ENCODE results near the gene PSPC1.
A peak's percentile ranks its signal among the peaks of the same experiment; 100 is the strongest.

The PSPC1 gene

GRCh38 chr13:19772306-19772705, 10.4 kb downstream of the PSPC1 start:
- peak; percentile 12 for DNase-seq (ENCODE audit: extremely low read depth, low read depth)
- no peak for TF ChIP-seq CTCF (IDR thresholded peaks at IDR 0.05; ENCODE audit: low read depth, low read length)

- DNase-seq (ENCODE audit: extremely low read depth, low read depth), result no peak
Measured at GRCh38 chr13:19769854-19770253, 12.9 kb downstream of the PSPC1 start.

GRCh38 chr13:19767966-19768365, 14.8 kb downstream of the PSPC1 start:
- TF ChIP-seq CTCF (IDR thresholded peaks at IDR 0.05; ENCODE audit: low read depth, low read length), result no peak
- DNase-seq (ENCODE audit: extremely low read depth, low read depth), result no peak

More at GRCh38 chr13:19769854-19770253, 12.9 kb downstream of the PSPC1 start:
- no peak for TF ChIP-seq CTCF (IDR thresholded peaks at IDR 0.05; ENCODE audit: low read depth, low read length)

GRCh38 chr13:19766591-19766990, 16.2 kb downstream of the PSPC1 start:
- TF ChIP-seq CTCF (IDR thresholded peaks at IDR 0.05; ENCODE audit: low read depth, low read length), result no peak
- no peak for DNase-seq (ENCODE audit: extremely low read depth, low read depth)

- no peak for TF ChIP-seq CTCF (IDR thresholded peaks at IDR 0.05; ENCODE audit: low read depth, low read length)
Measured at GRCh38 chr13:19764237-19764636, 18.5 kb downstream of the PSPC1 start.

GRCh38 chr13:19763618-19764017, 19.1 kb downstream of the PSPC1 start:
- no peak for DNase-seq (ENCODE audit: extremely low read depth, low read depth)
- TF ChIP-seq CTCF (IDR thresholded peaks at IDR 0.05; ENCODE audit: low read depth, low read length), result no peak

More at GRCh38 chr13:19764237-19764636, 18.5 kb downstream of the PSPC1 start:
- no peak for DNase-seq (ENCODE audit: extremely low read depth, low read depth)

- no peak for TF ChIP-seq CTCF (IDR thresholded peaks at IDR 0.05; ENCODE audit: low read depth, low read length)
- no peak for DNase-seq (ENCODE audit: extremely low read depth, low read depth)
Measured at GRCh38 chr13:19759669-19760068, 23.1 kb downstream of the PSPC1 start.
